CD8-positive, alpha-beta memory T cell (primary cell): ENCODE data around the gene BEND2. TPM values are rescaled to one million over a fixed set of nuclear protein-coding genes. Genes with fewer than 3 reads are reported as not detected.

Source experiments
- CTCF ChIA-PET: fragments of 350-600 bp; sonication (Branson Sonifier 250); formaldehyde crosslinking; loops from one replicate; lab custom pipeline; 2021; ENCODE audit warnings: antibody characterized with exemption; lab: Charles Lee
- POLR2A ChIA-PET: fragments of 350-600 bp; sonication (Branson Sonifier 250); formaldehyde crosslinking; loops from one replicate; lab custom pipeline; 2021; ENCODE audit warnings: antibody characterized with exemption; lab: Charles Lee
- DNase-seq, 5 donors: peaks; one replicate each; pipeline versions ENCODE4 v3.0.0 to v3.0.0-alpha.2; 2020 to 2022; ENCODE audit warnings: mixed read lengths in 1 of 5
- H3K27ac ChIP-seq: one replicate; pipeline ENCODE4 v1.7.0; 2013; ENCODE audit warnings: low read depth, mild to moderate bottlenecking, low read length, moderate library complexity
- H3K27me3 ChIP-seq: 2 replicates; pipeline ENCODE4 v1.7.0; 2013; ENCODE audit warnings: low read length, mild to moderate bottlenecking; ENCODE audit not compliant: insufficient read depth, poor library complexity, severe bottlenecking
- H3K36me3 ChIP-seq: 2 replicates; pipeline ENCODE4 v1.7.0; 2013; ENCODE audit warnings: mild to moderate bottlenecking, low read length, moderate library complexity; ENCODE audit not compliant: insufficient read depth
- H3K4me1 ChIP-seq: 2 replicates; pipeline ENCODE4 v1.7.0; 2013; ENCODE audit warnings: mild to moderate bottlenecking, low read length, moderate library complexity; ENCODE audit not compliant: insufficient read depth
- H3K4me3 ChIP-seq: 2 replicates; pipeline ENCODE4 v1.7.0; 2013; ENCODE audit warnings: mild to moderate bottlenecking, low read length
- H3K9me3 ChIP-seq: 2 replicates; pipeline ENCODE4 v1.7.0; 2013; ENCODE audit warnings: mild to moderate bottlenecking, low read length
- H3K27ac Mint-ChIP-seq, 8 donors: one replicate each; pipeline ENCODE4 v1.8.0; 2020 to 2021; ENCODE audit warnings: mixed read lengths in 8 of 8, mild to moderate bottlenecking in 6 of 8, inconsistent platforms in 3 of 8, moderate library complexity in 3 of 8
- H3K27me3 Mint-ChIP-seq, 2 donors: one replicate each; pipeline ENCODE4 v1.8.0; 2020 to 2021; ENCODE audit warnings: mixed read lengths in 2 of 2, mild to moderate bottlenecking in 1 of 2, moderate library complexity in 1 of 2
- H3K36me3 Mint-ChIP-seq, 3 donors: one replicate each; pipeline ENCODE4 v1.8.0; 2020 to 2021; ENCODE audit warnings: mixed read lengths in 3 of 3, inconsistent platforms in 1 of 3, mild to moderate bottlenecking in 1 of 3
- H3K4me1 Mint-ChIP-seq, 3 donors: one replicate each; pipeline ENCODE4 v1.8.0; 2020 to 2021; ENCODE audit warnings: mixed read lengths in 3 of 3, inconsistent platforms in 1 of 3, mild to moderate bottlenecking in 1 of 3
- H3K4me3 Mint-ChIP-seq, 7 donors: one replicate each; pipeline ENCODE4 v1.8.0; 2020 to 2021; ENCODE audit warnings: mixed read lengths in 7 of 7, mild to moderate bottlenecking in 6 of 7, moderate library complexity in 4 of 7, inconsistent platforms in 2 of 7
- H3K9me3 Mint-ChIP-seq, 5 donors: one replicate each; pipeline ENCODE4 v1.8.0; 2020 to 2022; ENCODE audit warnings: mixed read lengths in 5 of 5, mild to moderate bottlenecking in 3 of 5, moderate library complexity in 2 of 5, inconsistent platforms in 1 of 5
- polyA plus RNA-seq: library from polyadenylated mRNA; unstranded; fragments of 300-500 nt; fragmentation: Illumina TruSeq; gene quantifications from one replicate; pipeline ENCODE4 v1.2.3, GENCODE V29; 2021
- total RNA-seq, 2 experiments: library from RNA; stranded (reverse); gene quantifications; one replicate each; pipeline ENCODE4 v1.2.3, GENCODE V29; 2021

BEND2 gene
- total and polyA plus RNA-seq, 3 experiments from 2014 or later, result not detected

- peaks cover 0 to 6% of the 10 kb centered on the region in 2 donors for H3K27me3 Mint-ChIP-seq
- POLR2A ChIA-PET, result no interaction called here
- Histone ChIP-seq H3K4me1 (no peaks in the 10 kb centered on the region), H3K9me3 (no peaks in the 10 kb centered on the region), H3K4me3 (no peak overlapping the region), H3K27ac (no peak overlapping the region), H3K27me3 (no peaks in the 10 kb centered on the region), H3K36me3 (no peaks in the 10 kb centered on the region)
- H3K36me3 Mint-ChIP-seq, result no peaks in the 10 kb centered on the region
- peaks cover 0 to 5% (median 2%) of the 10 kb centered on the region in 5 donors for H3K9me3 Mint-ChIP-seq
- H3K27ac Mint-ChIP-seq, result no peak overlapping the region
- DNase-seq, result no peak
- H3K4me3 Mint-ChIP-seq, result no peak overlapping the region
- H3K4me1 Mint-ChIP-seq, result no peaks in the 10 kb centered on the region
- CTCF ChIA-PET, result no interaction called here
Measured at GRCh38 chrX:18203631-18204030, 17.1 kb downstream of the BEND2 start.

GRCh38 chrX:18194688-18195087 lies 26.0 kb downstream of the BEND2 start:
- no peaks in the 10 kb centered on the region for H3K9me3 ChIP-seq
- Mint-ChIP-seq H3K4me3 (no peak overlapping the region), H3K4me1 (no peaks in the 10 kb centered on the region), H3K9me3 (peaks cover 0 to 2% (median 0%) of the 10 kb centered on the region in 5 donors), H3K36me3 (no peaks in the 10 kb centered on the region), H3K27me3 (no peaks in the 10 kb centered on the region), H3K27ac (no peak overlapping the region)
- no peak for DNase-seq
- H3K36me3 ChIP-seq, result no peaks in the 10 kb centered on the region
- POLR2A ChIA-PET, result no interaction called here
- H3K4me1 ChIP-seq, result no peaks in the 10 kb centered on the region
- H3K27ac ChIP-seq, result no peak overlapping the region
- H3K27me3 ChIP-seq, result no peaks in the 10 kb centered on the region
- H3K4me3 ChIP-seq, result no peak overlapping the region
- CTCF ChIA-PET, result no interaction called here

DNA sequence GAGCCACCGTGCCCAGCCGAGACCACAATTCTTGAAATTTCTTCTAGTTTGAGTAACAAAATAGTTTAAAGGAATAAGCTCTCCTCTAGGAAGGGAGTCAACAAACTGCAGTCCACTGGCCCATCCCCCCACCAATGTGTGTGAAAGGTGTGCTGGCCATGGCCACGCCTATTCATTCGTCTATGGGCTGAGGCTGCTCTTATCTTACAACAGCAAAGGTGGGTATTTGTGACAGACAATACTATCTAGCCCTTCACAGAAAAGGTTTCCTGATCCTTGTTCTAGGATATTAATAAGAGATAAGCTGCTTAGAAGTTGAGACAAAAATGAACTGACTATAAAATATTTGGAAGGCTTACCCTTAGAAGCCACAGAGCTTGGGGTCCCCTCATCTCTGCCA lies 41.2 kb downstream of the BEND2 start:
- no peaks in the 10 kb centered on the region for H3K27me3 ChIP-seq
- H3K4me1 Mint-ChIP-seq, result no peaks in the 10 kb centered on the region
- no peak overlapping the region for H3K27ac ChIP-seq
- no peak overlapping the region for H3K27ac Mint-ChIP-seq
- H3K4me3 Mint-ChIP-seq, result no peak overlapping the region
- no peaks in the 10 kb centered on the region for H3K36me3 Mint-ChIP-seq
- POLR2A ChIA-PET, result no interaction called here
- no peak for DNase-seq
- no peaks in the 10 kb centered on the region for H3K9me3 ChIP-seq
- H3K36me3 ChIP-seq, result no peaks in the 10 kb centered on the region
- H3K4me1 ChIP-seq, result no peaks in the 10 kb centered on the region
- H3K9me3 Mint-ChIP-seq, result peaks cover 0 to 2% (median 0%) of the 10 kb centered on the region in 5 donors
- CTCF ChIA-PET, result no interaction called here
- H3K4me3 ChIP-seq, result no peak overlapping the region
- H3K27me3 Mint-ChIP-seq, result peaks cover 6 to 8% of the 10 kb centered on the region in 2 donors

GRCh38 chrX:18174971-18175370 lies 45.7 kb downstream of the BEND2 start:
- Mint-ChIP-seq H3K27me3 (peaks cover 0 to 7% of the 10 kb centered on the region in 2 donors), H3K27ac (no peak overlapping the region), H3K4me3 (no peak overlapping the region), H3K4me1 (no peaks in the 10 kb centered on the region), H3K36me3 (no peaks in the 10 kb centered on the region), H3K9me3 (no peaks in the 10 kb centered on the region)
- CTCF ChIA-PET, result no interaction called here
- no peak overlapping the region for H3K27ac ChIP-seq
- no peak overlapping the region for H3K4me3 ChIP-seq
- H3K36me3 ChIP-seq, result no peaks in the 10 kb centered on the region
- H3K27me3 ChIP-seq, result no peaks in the 10 kb centered on the region
- no peak for DNase-seq
- H3K4me1 ChIP-seq, result no peaks in the 10 kb centered on the region
- no peaks in the 10 kb centered on the region for H3K9me3 ChIP-seq
- POLR2A ChIA-PET, result no interaction called here

GRCh38 chrX:18174209-18174608 lies 46.5 kb downstream of the BEND2 start:
- H3K36me3 Mint-ChIP-seq, result no peaks in the 10 kb centered on the region
- no peaks in the 10 kb centered on the region for H3K9me3 Mint-ChIP-seq
- H3K27me3 ChIP-seq, result no peaks in the 10 kb centered on the region
- no peak overlapping the region for H3K27ac Mint-ChIP-seq
- H3K27ac ChIP-seq, result no peak overlapping the region
- no peak overlapping the region for H3K4me3 Mint-ChIP-seq
- ChIA-PET POLR2A (no interaction called here), CTCF (no interaction called here)
- no peaks in the 10 kb centered on the region for H3K4me1 Mint-ChIP-seq
- no peaks in the 10 kb centered on the region for H3K9me3 ChIP-seq
- H3K27me3 Mint-ChIP-seq, result peaks cover 0 to 4% of the 10 kb centered on the region in 2 donors
- H3K4me3 ChIP-seq, result no peak overlapping the region
- no peaks in the 10 kb centered on the region for H3K4me1 ChIP-seq
- no peak for DNase-seq
- H3K36me3 ChIP-seq, result no peaks in the 10 kb centered on the region

- no peaks in the 10 kb centered on the region for H3K4me1 Mint-ChIP-seq
- peaks cover 0 to 4% of the 10 kb centered on the region in 2 donors for H3K27me3 Mint-ChIP-seq
- Histone ChIP-seq H3K4me1 (no peaks in the 10 kb centered on the region), H3K27ac (no peak overlapping the region), H3K9me3 (no peaks in the 10 kb centered on the region), H3K36me3 (no peaks in the 10 kb centered on the region), H3K4me3 (no peak overlapping the region), H3K27me3 (no peaks in the 10 kb centered on the region)
- DNase-seq, result no peak
- no peaks in the 10 kb centered on the region for H3K36me3 Mint-ChIP-seq
- H3K4me3 Mint-ChIP-seq, result no peak overlapping the region
- POLR2A ChIA-PET, result no interaction called here
- no peak overlapping the region for H3K27ac Mint-ChIP-seq
- CTCF ChIA-PET, result no interaction called here
- no peaks in the 10 kb centered on the region for H3K9me3 Mint-ChIP-seq
Measured at GRCh38 chrX:18173494-18174180, 47.0 kb downstream of the BEND2 start.

- ChIA-PET POLR2A (no interaction called here), CTCF (no interaction called here)
- H3K9me3 ChIP-seq, result no peaks in the 10 kb centered on the region
- no peak overlapping the region for H3K4me3 ChIP-seq
- no peaks in the 10 kb centered on the region for H3K4me1 ChIP-seq
- Mint-ChIP-seq H3K36me3 (no peaks in the 10 kb centered on the region), H3K9me3 (no peaks in the 10 kb centered on the region), H3K27ac (no peak overlapping the region), H3K4me3 (no peak overlapping the region), H3K4me1 (no peaks in the 10 kb centered on the region), H3K27me3 (peaks cover 0 to 4% of the 10 kb centered on the region in 2 donors)
- DNase-seq, result no peak
- H3K27ac ChIP-seq, result no peak overlapping the region
- H3K27me3 ChIP-seq, result no peaks in the 10 kb centered on the region
- no peaks in the 10 kb centered on the region for H3K36me3 ChIP-seq
Measured at GRCh38 chrX:18172970-18173369, 47.7 kb downstream of the BEND2 start.

DNA sequence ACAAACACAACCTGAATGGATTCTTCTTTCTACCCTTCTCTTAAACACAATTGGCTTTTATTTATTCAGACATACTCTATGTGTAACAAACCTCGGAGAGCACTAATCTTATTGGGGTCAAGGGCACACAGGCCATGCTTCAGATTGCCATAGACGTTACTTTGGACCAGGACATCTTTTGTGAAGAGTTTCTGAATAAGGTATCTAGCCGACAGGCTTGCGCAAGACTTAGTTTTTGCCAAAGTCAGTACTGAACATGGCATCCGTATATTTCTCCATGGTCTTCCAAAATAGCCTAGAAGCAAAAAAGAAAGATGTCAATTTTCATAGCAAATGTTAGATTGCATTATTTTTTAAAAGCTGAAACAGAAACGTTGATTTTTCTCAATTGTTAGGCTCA lies 49.8 kb downstream of the BEND2 start:
- Histone ChIP-seq H3K27ac (no peak overlapping the region), H3K36me3 (no peaks in the 10 kb centered on the region), H3K27me3 (no peaks in the 10 kb centered on the region), H3K9me3 (no peaks in the 10 kb centered on the region), H3K4me3 (no peak overlapping the region), H3K4me1 (no peaks in the 10 kb centered on the region)
- Mint-ChIP-seq H3K9me3 (peaks cover 0 to 1% (median 0%) of the 10 kb centered on the region in 5 donors), H3K36me3 (no peaks in the 10 kb centered on the region), H3K27ac (no peak overlapping the region), H3K4me1 (no peaks in the 10 kb centered on the region), H3K27me3 (peaks cover 0 to 2% of the 10 kb centered on the region in 2 donors), H3K4me3 (no peak overlapping the region)
- ChIA-PET CTCF (no interaction called here), POLR2A (no interaction called here)
- no peak for DNase-seq
